Measurements from ENCODE around the gene PDHX. TPM values are rescaled to one million over a fixed set of nuclear protein-coding genes. Genes with fewer than 3 reads are reported as not detected.

The PDHX gene
- total and polyA plus RNA-seq, 10 of the 15 experiments (the other 5 are each of a cell fraction or from before 2014, with no cell fraction given): 14.5 to 41.9 (median 28.0) TPM

DNA sequence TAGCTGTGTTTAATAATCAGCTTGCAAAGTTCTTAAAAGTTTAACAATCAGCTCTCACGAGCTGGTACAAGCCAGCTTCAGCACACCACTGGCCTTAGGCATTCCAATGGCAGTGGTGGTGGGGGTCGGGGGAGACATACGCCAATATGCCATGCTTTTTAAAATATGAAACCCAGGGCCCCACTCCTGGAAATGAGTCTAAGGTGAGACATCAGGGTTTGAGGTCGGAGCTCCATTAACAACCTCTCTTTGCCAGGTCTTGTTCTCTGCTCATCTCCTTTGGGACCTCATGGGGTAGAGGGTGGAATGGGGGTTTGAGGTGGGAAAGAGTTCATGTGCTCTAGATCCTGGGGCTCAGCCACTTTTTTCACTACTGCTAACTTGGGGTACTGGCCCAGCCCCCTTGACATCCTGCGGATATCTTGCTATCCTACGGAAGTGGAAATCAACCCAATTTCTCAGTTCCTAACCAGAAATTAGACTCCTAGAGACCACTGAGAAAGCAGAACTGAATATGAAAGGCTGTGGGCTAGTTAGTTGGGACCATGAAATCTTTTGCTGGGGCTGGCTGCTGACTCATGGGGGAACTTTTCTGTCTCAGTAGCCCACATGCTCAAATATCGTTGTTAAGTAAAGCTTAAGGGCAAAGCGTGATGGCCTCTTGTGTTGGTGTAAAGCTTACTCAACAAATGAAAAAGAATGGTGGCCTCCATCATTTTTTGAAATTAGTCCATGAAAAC lies 90.1 kb downstream of the PDHX start (continued):
- TF ChIP-seq, protein P1, sequence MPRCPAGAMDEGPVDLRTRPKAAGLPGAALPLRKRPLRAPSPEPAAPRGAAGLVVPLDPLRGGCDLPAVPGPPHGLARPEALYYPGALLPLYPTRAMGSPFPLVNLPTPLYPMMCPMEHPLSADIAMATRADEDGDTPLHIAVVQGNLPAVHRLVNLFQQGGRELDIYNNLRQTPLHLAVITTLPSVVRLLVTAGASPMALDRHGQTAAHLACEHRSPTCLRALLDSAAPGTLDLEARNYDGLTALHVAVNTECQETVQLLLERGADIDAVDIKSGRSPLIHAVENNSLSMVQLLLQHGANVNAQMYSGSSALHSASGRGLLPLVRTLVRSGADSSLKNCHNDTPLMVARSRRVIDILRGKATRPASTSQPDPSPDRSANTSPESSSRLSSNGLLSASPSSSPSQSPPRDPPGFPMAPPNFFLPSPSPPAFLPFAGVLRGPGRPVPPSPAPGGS (IDR thresholded peaks at IDR 0.05; ENCODE audit: borderline replicate concordance, insufficient read depth, low read depth, low read length, poor library complexity, severe bottlenecking): peak; percentile 97
- TF ChIP-seq SUPT20H (IDR thresholded peaks at IDR 0.05; ENCODE audit: borderline replicate concordance, control insufficient read depth, low read depth, low read length): no peak
- 0 out of 2 replicates have a peak, but pooled peaks have one; percentile 80 for TF ChIP-seq EZH2 (IDR thresholded peaks at IDR 0.05; ENCODE audit: borderline replicate concordance, control insufficient read depth, low read depth, low read length)
- TF ChIP-seq NFIC (IDR thresholded peaks at IDR 0.05; ENCODE audit: low read depth, low read length): peak; percentile 99
- no peak for TF ChIP-seq WRNIP1 (IDR thresholded peaks at IDR 0.05; ENCODE audit: borderline replicate concordance, low read depth, low read length)
- TF ChIP-seq, protein P2, sequence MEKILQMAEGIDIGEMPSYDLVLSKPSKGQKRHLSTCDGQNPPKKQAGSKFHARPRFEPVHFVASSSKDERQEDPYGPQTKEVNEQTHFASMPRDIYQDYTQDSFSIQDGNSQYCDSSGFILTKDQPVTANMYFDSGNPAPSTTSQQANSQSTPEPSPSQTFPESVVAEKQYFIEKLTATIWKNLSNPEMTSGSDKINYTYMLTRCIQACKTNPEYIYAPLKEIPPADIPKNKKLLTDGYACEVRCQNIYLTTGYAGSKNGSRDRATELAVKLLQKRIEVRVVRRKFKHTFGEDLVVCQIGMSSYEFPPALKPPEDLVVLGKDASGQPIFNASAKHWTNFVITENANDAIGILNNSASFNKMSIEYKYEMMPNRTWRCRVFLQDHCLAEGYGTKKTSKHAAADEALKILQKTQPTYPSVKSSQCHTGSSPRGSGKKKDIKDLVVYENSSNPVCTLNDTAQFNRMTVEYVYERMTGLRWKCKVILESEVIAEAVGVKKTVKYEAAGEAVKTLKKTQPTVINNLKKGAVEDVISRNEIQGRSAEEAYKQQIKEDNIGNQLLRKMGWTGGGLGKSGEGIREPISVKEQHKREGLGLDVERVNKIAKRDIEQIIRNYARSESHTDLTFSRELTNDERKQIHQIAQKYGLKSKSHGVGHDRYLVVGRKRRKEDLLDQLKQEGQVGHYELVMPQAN (conservative IDR thresholded peaks at IDR 0.05): no peak
- TF ChIP-seq POLR2AphosphoS2 (IDR thresholded peaks at IDR 0.05; ENCODE audit: low read depth, low read length): no peak
- peak; percentile 97 for TF ChIP-seq DPF2 (IDR thresholded peaks at IDR 0.05)
- TF ChIP-seq ZNF24 (IDR thresholded peaks at IDR 0.05): peak; percentile 71; the same call in 1 of the 2 replicates
- TF ChIP-seq, protein P3, sequence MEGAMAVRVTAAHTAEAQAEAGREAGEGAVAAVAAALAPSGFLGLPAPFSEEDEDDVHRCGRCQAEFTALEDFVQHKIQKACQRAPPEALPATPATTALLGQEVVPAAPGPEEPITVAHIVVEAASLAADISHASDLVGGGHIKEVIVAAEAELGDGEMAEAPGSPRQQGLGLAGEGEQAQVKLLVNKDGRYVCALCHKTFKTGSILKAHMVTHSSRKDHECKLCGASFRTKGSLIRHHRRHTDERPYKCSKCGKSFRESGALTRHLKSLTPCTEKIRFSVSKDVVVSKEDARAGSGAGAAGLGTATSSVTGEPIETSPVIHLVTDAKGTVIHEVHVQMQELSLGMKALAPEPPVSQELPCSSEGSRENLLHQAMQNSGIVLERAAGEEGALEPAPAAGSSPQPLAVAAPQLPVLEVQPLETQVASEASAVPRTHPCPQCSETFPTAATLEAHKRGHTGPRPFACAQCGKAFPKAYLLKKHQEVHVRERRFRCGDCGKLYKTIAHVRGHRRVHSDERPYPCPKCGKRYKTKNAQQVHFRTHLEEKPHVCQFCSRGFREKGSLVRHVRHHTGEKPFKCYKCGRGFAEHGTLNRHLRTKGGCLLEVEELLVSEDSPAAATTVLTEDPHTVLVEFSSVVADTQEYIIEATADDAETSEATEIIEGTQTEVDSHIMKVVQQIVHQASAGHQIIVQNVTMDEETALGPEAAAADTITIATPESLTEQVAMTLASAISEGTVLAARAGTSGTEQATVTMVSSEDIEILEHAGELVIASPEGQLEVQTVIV (IDR thresholded peaks at IDR 0.05; ENCODE audit: borderline replicate concordance, partially characterized antibody): no peak
- no peak for TF ChIP-seq NRF1 (conservative IDR thresholded peaks at IDR 0.05; ENCODE audit: low read depth, low read length)
- TF ChIP-seq NFYA (IDR thresholded peaks at IDR 0.05; ENCODE audit: borderline replicate concordance, low read depth, low read length): no peak
- no peak for TF ChIP-seq NFYB (IDR thresholded peaks at IDR 0.05; ENCODE audit: insufficient read depth, low read depth, low read length)
- peak; percentile 33; the same call in 1 of the 2 replicates for TF ChIP-seq RAD51 (IDR thresholded peaks at IDR 0.05)
- peak; percentile 94; the same call in 1 of the 2 replicates for TF ChIP-seq CBX5 (IDR thresholded peaks at IDR 0.05; ENCODE audit: low read depth)
- peak; percentile 92 for TF ChIP-seq CREM (IDR thresholded peaks at IDR 0.05; ENCODE audit: low read depth)
- TF ChIP-seq BHLHE40 (IDR thresholded peaks at IDR 0.05; ENCODE audit: borderline replicate concordance in 1 of 2, low read depth in 2 of 2, low read length in 1 of 2): peak; percentile 77 to 86
- peak; percentile 95 for TF ChIP-seq CBFB (IDR thresholded peaks at IDR 0.05; ENCODE audit: low read depth)
- peak; percentile 96 for TF ChIP-seq BACH1 (IDR thresholded peaks at IDR 0.05; ENCODE audit: borderline replicate concordance)
- TF ChIP-seq SREBF1 (IDR thresholded peaks at IDR 0.05; ENCODE audit: low read length): no peak
- TF ChIP-seq, protein P4, sequence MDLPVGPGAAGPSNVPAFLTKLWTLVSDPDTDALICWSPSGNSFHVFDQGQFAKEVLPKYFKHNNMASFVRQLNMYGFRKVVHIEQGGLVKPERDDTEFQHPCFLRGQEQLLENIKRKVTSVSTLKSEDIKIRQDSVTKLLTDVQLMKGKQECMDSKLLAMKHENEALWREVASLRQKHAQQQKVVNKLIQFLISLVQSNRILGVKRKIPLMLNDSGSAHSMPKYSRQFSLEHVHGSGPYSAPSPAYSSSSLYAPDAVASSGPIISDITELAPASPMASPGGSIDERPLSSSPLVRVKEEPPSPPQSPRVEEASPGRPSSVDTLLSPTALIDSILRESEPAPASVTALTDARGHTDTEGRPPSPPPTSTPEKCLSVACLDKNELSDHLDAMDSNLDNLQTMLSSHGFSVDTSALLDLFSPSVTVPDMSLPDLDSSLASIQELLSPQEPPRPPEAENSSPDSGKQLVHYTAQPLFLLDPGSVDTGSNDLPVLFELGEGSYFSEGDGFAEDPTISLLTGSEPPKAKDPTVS (IDR thresholded peaks at IDR 0.05; ENCODE audit: low read depth, low read length): no peak
- TF ChIP-seq FOS (IDR thresholded peaks at IDR 0.05; ENCODE audit: borderline replicate concordance, extremely low read depth, insufficient read length): no peak

All from GM12878 (cell line).